Tibial nerve (tissue), 4 donors: ENCODE data around the gene MDFIC. TPM values are rescaled to one million over a fixed set of nuclear protein-coding genes. Genes with fewer than 3 reads are reported as not detected.

Experiments used
- DNase-seq, 2 donors: peaks; one replicate each; pipeline ENCODE4 v3.0.0-alpha.2; 2019; ENCODE audit warnings: low spot score in 2 of 2
- H3K27ac ChIP-seq, 4 donors: fragments of 200-600 bp; sonication (generic) in 3 of 4; one replicate each; pipeline ENCODE4 v1.5.1; 2017 to 2019; ENCODE audit warnings: mild to moderate bottlenecking in 1 of 4
- H3K27me3 ChIP-seq, 2 donors: fragments of 200-600 bp; sonication (generic) in 1 of 2; one replicate each; pipeline versions ENCODE4 v1.5.1 to v1.6.0; 2017 to 2019
- H3K36me3 ChIP-seq, 3 donors: fragments of 200-600 bp; sonication (generic); one replicate each; pipeline ENCODE4 v1.5.1; 2018 to 2019
- H3K4me1 ChIP-seq, 4 donors: fragments of 200-600 bp; sonication (generic) in 3 of 4; one replicate each; pipeline ENCODE4 v1.5.1; 2017 to 2019
- H3K4me3 ChIP-seq, 4 donors: fragments of 200-600 bp; sonication (generic) in 3 of 4; one replicate each; pipeline ENCODE4 v1.5.1; 2017 to 2019; ENCODE audit warnings: mild to moderate bottlenecking in 1 of 4, moderate library complexity in 1 of 4
- H3K9me3 ChIP-seq, 4 donors: fragments of 200-600 bp; sonication (generic) in 3 of 4; one replicate each; pipeline ENCODE4 v1.5.1; 2017 to 2019
- CTCF ChIP-seq, 5 experiments: fragments of 200-600 bp in 3 of 5; fragments of 450-650 bp in 2 of 5; sonication (generic) in 3 of 5; IDR thresholded peaks; one replicate each; pipeline ENCODE4 v1.5.1; 2016 to 2019; ENCODE audit warnings: antibody characterized with exemption in 5 of 5, mild to moderate bottlenecking in 3 of 5, moderate library complexity in 2 of 5
- EP300 ChIP-seq, 2 donors: sonication (generic); formaldehyde crosslinking; IDR thresholded peaks; one replicate each; pipeline ENCODE4 v1.6.1; 2017; ENCODE audit warnings: antibody characterized with exemption in 2 of 2, mild to moderate bottlenecking in 1 of 2
- POLR2A ChIP-seq, 2 donors: fragments of 450-650 bp; IDR thresholded peaks; one replicate each; pipeline ENCODE4 v1.6.1; 2017; ENCODE audit warnings: antibody characterized with exemption in 2 of 2, mild to moderate bottlenecking in 2 of 2, moderate library complexity in 2 of 2
- WGBS, 2 donors: methylation state at CpG; one replicate each; pipeline ENCODE4 v1.1.5; 2018; 5-methylcytosine and 5-hydroxymethylcytosine counted together
- total RNA-seq, 4 donors: library from RNA; depleted of rRNA; stranded (reverse); fragments of >200 nt; gene quantifications; one replicate each; pipeline ENCODE4 v1.1.0, GENCODE V29; 2016

MDFIC gene
- total RNA-seq, 4 donors from 2014 or later: 41.2 to 72.2 (median 67.4) TPM

DNA sequence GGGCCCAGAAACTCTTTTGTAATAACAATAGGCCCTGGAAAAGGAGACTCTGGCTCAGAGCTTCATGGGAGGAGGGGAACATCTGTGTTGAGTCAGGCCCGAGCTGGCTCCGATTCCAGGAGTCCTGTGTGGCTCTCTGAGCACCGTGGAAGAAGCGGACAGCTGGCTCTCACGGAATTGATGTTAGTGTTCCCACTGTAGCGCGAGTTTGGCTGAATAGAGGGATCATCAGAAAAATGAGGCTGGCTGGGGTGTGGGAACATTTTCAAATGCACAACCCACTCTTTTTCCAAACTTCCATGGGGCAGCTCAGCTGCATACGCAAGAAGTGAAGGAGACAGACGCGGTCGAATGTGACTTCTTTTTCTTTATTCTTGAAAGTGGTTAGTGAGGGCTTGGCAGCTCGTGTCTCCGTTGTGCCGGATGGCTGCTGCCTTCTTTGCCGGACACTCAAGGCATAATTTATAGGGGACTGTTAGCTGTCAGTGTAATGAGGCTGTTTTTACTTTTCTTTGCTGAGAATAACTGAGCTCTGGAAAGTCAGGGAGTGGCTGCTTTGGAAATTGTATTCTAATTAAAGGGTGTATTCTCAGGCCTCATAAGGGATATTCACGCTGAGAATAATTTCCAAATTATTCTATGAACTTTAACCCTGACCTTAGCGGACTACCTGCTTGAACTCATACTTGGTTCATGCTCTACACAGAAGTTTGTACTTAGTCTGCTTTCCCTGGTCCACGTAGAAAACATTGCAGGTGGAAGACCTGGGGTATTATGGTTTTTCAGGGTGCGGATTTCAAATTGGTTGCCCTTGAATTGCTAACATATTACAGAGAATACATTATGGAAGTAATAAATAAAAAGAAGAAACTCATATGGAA is 23.1 kb downstream of the MDFIC start:
- Histone ChIP-seq H3K36me3 (no peaks in the 10 kb centered on the region), H3K27ac (peak overlapping the region; percentile 28 to 80 (median 67)), H3K4me3 (peak overlapping the region in 2 of 4 donors; percentile 14 to 44), H3K4me1 (peaks cover 0 to 64% (median 12%) of the 10 kb centered on the region in 4 donors), H3K9me3 (no peaks in the 10 kb centered on the region), H3K27me3 (no peaks in the 10 kb centered on the region)
- WGBS, 2 donors: 39 to 41% methylated on average over 19 of the region's 19 CpGs
- TF ChIP-seq POLR2A (IDR thresholded peaks at IDR 0.05) (no peak), EP300 (IDR thresholded peaks at IDR 0.05) (peak in 1 of 2 donors; percentile 64), CTCF (IDR thresholded peaks at IDR 0.05) (no peak)
- peak; percentile 53 to 81 for DNase-seq

GRCh38 chr7:114949231-114949630 is 27.3 kb downstream of the MDFIC start:
- WGBS, 2 donors: 56 to 75% methylated on average over 1 of the region's 1 CpG
- TF ChIP-seq EP300 (IDR thresholded peaks at IDR 0.05) (no peak), POLR2A (IDR thresholded peaks at IDR 0.05) (no peak), CTCF (IDR thresholded peaks at IDR 0.05) (no peak)
- no peak for DNase-seq
- H3K36me3 ChIP-seq: no peaks in the 10 kb centered on the region
- no peaks in the 10 kb centered on the region for H3K9me3 ChIP-seq
- peaks cover 0 to 44% (median 6%) of the 10 kb centered on the region in 4 donors for H3K4me1 ChIP-seq
- no peaks in the 10 kb centered on the region for H3K27me3 ChIP-seq
- no peak overlapping the region for H3K4me3 ChIP-seq
- H3K27ac ChIP-seq: no peak overlapping the region

DNA sequence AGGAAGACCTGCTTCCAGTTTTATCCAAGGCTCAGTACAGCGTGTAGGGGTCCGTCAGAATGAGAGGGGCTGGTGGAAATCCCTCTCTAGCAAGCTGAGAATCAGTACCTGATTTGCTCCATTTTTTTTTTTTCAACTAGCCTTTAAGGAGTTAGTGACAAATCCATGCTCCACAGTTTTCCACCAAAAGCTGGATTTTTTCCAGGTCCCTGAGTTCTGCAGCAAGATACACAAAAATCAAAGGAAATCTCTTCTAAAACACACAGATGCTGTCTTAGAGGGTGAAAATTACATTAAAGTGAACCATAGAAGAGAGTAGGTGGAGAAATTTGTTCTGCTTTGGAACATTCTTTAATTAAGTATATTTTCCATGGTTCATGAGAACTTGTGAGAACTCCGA is 30.4 kb downstream of the MDFIC start:
- Histone ChIP-seq H3K9me3 (no peaks in the 10 kb centered on the region), H3K36me3 (no peaks in the 10 kb centered on the region), H3K4me1 (peaks cover 0 to 25% (median 0%) of the 10 kb centered on the region in 4 donors), H3K4me3 (no peak overlapping the region), H3K27me3 (no peaks in the 10 kb centered on the region), H3K27ac (no peak overlapping the region)
- WGBS, 2 donors: 80 to 87% methylated on average over 3 of the region's 3 CpGs
- TF ChIP-seq EP300 (IDR thresholded peaks at IDR 0.05): no peak
- no peak for TF ChIP-seq CTCF (IDR thresholded peaks at IDR 0.05)
- TF ChIP-seq POLR2A (IDR thresholded peaks at IDR 0.05): no peak
- no peak for DNase-seq

- Histone ChIP-seq H3K4me1 (peaks cover 0 to 27% (median under 1%) of the 10 kb centered on the region in 4 donors), H3K27ac (no peak overlapping the region), H3K27me3 (no peaks in the 10 kb centered on the region), H3K4me3 (no peak overlapping the region), H3K9me3 (no peaks in the 10 kb centered on the region), H3K36me3 (no peaks in the 10 kb centered on the region)
- WGBS, 2 donors: 91 to 93% methylated on average over 2 of the region's 2 CpGs
- no peak for DNase-seq
- TF ChIP-seq POLR2A (IDR thresholded peaks at IDR 0.05) (no peak), CTCF (IDR thresholded peaks at IDR 0.05) (no peak), EP300 (IDR thresholded peaks at IDR 0.05) (no peak)
Observed at GRCh38 chr7:114953724-114954123, 31.8 kb downstream of the MDFIC start.

GRCh38 chr7:114956702-114957101 is 34.8 kb downstream of the MDFIC start:
- H3K4me3 ChIP-seq: no peak overlapping the region
- no peaks in the 10 kb centered on the region for H3K27me3 ChIP-seq
- no peak overlapping the region for H3K27ac ChIP-seq
- H3K36me3 ChIP-seq: no peaks in the 10 kb centered on the region
- DNase-seq: no peak
- H3K9me3 ChIP-seq: no peaks in the 10 kb centered on the region
- peaks cover 0 to 17% (median 10%) of the 10 kb centered on the region in 4 donors for H3K4me1 ChIP-seq
- no peak for TF ChIP-seq POLR2A (IDR thresholded peaks at IDR 0.05)
- no peak for TF ChIP-seq CTCF (IDR thresholded peaks at IDR 0.05)
- TF ChIP-seq EP300 (IDR thresholded peaks at IDR 0.05): no peak
